ENCODE data around the gene KLHL11.

DNA sequence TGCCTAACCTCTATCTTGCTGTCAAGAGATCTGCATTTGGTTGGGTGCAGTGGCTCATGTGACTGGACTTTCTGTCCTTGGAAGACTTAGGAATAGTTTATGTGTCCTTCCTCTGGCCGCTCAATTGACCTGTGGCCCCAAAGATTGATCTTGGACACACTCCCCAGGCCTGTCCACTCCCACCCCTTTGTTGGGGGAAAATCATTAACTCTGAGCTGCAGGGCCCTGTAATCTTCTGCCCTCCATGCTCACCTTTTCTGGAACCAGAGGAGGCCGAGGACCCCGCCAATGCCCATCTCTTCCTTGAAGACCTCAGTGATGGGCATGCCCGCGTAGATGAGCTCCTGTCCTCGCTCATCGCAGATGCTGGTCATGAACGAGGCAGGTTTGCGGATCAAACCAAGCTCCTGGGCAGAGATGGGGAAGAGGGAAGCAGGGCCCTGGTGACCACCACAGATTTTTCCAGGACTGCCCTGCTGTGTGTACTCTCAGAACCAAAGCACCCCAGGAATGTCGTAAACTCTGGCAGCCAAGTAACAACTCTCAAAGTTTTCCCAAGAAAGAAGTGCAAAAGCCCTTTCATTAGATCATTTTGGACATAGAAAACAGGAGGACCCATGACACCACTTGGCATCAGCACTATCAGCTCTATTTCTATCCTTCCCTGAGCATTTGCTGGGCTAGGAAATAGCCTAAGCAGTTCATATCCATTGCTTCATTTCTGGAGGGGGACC is 8.5 kb upstream of the KLHL11 start:
- no peak for TF ChIP-seq EZH2phosphoT487 (IDR thresholded peaks at IDR 0.05; ENCODE audit: borderline replicate concordance, low read length)
- TF ChIP-seq, protein P1, sequence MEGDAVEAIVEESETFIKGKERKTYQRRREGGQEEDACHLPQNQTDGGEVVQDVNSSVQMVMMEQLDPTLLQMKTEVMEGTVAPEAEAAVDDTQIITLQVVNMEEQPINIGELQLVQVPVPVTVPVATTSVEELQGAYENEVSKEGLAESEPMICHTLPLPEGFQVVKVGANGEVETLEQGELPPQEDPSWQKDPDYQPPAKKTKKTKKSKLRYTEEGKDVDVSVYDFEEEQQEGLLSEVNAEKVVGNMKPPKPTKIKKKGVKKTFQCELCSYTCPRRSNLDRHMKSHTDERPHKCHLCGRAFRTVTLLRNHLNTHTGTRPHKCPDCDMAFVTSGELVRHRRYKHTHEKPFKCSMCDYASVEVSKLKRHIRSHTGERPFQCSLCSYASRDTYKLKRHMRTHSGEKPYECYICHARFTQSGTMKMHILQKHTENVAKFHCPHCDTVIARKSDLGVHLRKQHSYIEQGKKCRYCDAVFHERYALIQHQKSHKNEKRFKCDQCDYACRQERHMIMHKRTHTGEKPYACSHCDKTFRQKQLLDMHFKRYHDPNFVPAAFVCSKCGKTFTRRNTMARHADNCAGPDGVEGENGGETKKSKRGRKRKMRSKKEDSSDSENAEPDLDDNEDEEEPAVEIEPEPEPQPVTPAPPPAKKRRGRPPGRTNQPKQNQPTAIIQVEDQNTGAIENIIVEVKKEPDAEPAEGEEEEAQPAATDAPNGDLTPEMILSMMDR (IDR thresholded peaks at IDR 0.05; ENCODE audit: low read depth, low read length, poor library complexity, severe bottlenecking), result no peak
